ENCODE results near the gene MYL9.

The MYL9 gene

DNA sequence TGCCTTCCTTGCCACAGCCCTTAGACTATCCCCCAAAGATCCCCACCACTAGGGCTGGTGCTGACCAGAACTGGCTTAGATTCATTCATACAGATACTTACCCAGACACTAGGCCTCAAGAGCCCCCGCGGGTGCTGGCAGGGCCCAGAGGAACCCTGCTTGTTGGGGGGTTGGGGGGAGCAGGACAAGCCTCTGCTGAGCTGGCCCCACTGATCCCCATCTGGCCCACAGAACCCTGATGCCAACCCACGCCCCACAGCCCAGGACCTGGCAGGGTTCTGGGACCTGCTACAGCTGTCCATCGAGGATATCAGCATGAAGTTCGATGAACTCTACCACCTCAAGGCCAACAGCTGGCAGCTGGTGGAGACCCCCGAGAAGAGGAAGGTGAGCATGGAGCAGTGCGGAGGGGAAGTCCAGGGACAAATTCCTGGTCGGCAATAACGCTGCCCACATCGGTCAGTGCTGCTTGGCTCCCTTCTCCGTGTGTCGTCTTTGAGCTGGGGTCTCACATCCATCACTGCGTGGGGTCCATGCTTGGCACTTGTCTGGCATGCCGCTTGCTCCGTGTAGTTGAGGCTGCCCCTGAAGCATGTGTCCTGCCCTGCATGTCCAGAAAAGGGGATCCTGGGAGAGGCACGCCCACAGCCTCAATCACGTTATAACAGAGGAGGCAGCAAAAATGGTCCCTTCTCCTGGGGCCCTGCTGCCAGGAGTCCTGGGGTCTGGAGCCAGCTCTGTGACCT is 15.5 kb upstream of the MYL9 start:
- no peak for DNase-seq (ENCODE audit: low read depth in 2 of 2, low spot score in 1 of 2)

DNA sequence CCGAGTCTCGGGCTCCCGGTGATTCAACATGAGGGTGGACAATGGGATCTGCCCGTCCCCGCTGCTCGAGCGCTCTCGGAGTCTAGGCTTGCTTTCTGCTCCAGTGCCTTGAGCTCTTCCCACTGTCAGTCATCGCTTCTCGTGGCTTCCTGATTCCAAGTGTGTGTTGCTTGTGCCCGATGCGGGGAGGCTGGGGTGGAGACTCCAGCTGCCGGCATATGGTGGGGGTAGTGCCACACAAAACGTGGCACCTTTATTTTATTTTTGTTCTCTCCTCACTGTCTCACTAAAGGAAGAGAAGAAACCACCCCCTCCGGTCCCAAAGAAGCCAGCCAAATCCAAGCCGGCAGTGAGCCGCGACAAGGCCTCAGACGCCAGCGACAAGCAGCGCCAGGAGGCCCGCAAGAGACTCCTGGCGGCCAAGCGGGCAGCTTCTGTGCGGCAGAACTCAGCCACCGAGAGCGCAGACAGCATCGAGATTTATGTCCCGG is 14.8 kb upstream of the MYL9 start:
- DNase-seq (ENCODE audit: low read depth in 2 of 2, low spot score in 1 of 2): no peak

DNA sequence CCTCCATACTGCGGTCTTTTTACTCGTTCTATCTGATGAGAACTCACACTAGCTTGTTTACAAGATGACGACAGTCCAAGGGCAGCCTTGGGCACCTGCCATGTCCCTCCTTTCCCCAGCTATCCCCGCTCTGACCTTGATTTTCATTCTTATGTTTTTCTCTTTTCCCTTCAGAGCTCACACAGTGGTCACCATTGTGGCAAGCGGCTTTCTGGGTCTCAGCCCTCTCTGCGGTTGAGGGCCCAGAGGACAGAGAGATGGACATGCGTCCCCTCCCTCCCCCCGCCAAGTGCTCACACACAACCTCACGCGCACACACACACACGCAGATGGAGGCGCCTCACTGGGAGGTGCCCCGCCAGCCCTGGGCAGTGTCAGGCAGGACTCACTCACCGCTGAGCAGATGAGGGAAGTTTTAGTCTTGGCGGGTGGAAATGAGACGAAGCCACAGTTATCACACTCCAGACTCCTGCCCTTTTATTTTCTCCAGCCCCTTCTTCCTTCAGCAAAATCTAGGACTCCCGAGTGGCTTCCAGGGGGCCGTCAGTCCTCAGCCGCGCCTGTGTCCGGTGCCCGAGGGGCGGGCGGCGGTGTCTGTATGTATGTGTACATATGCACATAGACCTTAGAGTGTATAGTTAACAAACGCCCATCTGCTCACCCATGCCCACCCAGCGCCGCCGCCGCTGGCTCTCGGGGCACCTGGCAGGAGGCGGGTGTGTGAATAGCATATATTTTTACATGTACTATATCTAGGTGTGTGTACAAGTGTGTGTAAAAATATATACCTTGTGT is 13.8 kb upstream of the MYL9 start:
- no peak for DNase-seq (ENCODE audit: low read depth in 2 of 2, low spot score in 1 of 2)

DNA sequence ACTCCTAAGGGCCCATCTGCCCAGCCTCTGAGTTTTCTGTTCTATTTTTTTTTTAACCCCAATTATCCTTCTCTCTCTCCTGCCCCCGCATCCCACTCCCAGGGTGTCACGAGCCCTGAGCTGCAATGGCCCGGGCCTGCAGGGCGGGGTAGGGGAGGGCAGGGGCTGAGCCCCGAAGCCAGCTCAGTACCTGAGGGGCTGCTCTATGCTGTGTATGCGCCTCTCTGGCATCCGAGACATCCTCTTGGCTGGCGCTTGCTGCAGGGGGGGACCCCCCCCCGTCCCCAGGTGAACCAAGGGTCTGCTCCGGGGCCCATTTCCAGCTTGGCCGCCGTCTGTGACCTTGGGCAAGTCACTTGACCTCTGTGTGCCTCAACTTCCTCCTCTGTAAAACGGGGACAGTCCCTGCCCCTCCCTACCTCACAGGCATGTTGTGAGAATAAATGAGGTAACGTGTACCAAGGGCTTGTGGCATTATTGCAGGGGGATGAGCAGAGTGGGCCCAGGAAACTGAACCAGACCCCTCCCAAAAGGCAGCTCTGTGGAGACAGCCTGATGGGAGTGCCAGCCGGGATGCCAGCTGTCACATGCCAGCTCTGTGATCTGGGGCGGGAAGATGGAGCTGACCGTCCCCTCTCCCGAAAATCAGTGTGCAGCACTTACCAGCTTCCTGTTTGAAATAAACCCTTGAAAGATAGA is 13.0 kb upstream of the MYL9 start:
- DNase-seq (ENCODE audit: low read depth in 2 of 2, low spot score in 1 of 2): no peak

DNA sequence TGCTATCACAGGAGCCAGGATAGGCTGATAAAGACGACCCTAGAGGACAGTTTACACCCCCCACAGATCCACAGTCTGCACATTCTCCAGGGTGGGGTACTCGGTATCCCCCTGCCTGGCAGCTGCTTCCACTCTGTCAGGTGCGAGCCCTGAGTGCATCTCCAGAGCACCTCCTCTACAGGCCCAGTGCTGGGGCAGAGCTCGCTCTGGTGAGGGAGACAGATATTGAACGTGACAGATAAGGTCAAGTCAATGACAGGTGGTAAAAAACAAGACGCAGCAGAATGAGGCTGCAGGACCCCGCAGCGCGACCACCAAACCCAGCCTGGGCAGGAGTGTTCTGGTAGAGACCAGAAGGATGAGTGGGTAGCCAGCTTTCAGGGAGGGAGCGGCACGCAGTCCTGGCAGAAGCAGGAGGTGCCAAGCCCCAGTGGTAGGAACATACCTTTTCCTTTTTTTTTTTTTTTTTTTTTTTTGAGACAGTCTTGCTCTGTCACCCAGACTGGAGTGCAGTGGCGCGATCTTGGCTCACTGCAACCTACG is 12.4 kb upstream of the MYL9 start:
- no peak for DNase-seq (ENCODE audit: low read depth in 2 of 2, low spot score in 1 of 2)

DNA sequence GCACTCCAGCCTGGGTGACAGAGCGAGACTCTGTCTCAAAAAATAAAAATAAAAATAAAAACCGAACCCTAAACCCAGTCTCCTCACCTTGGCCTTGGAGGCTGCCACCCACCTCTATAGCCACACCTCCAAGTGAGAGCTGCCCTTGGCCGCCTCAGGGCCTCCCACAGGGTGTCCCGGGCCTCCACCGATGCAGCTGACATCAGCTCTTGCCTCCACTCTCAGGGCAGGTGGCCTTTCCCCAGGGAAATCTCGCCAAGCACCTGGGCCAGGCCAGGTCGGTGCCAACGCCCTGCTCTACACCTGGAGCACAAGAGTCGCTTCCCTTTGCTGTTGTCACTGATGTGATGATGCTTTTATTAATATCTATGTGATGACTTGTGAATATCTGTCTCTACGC is 8.9 kb upstream of the MYL9 start:
- DNase-seq (ENCODE audit: low read depth in 2 of 2, low spot score in 1 of 2): no peak

DNA sequence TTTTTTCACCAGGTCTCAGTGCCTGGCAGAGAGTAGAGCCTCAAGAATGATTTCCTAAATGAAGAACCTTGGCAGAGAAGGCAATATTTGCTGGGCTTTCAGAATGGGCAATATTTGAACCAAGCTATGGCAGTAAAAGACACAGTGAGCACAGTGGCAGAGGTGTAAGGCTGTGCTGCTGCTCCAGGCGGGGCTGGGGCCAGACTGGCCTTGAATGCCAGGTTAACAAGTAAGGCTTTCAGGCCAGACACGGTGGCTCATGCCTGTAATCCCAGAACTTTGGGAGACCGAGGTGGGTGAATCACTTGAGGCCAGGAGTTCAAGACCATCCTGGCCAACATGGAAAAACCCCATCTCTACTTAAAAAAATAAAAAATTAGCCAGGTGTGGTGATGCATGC is 8.5 kb upstream of the MYL9 start:
- no peak for DNase-seq (ENCODE audit: low read depth in 2 of 2, low spot score in 1 of 2)

DNA sequence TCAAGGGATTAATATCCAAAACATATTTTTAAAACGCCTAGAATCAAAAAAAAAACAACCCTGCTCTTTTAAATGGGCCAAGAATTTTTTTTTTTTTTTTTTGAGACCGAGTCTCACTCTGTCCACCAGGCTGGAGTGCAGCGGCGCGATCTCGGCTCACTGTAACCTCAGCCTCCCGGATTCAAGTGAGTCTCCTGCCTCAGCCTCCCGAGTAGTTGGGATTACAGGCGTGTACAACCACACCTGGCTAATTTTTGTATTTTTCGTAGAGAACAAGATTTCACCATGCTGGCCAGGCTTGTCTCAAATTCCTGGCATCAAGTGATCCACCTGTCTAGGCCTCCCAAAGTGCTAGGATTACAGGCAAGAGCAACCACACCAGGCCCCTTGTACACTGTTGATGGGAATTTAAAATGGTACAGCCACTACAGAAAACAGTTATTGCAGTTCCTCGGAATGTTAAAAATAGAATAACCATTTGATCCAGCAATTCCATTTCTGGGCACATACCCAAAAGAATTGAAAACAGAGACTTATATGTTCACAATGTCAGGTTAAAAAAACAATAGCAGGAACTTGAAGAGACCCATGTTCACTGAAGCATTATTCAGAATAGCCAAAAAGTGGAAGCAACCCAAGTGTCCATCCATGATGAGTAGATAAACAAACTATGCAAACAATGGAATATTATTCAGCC is 3.1 kb upstream of the MYL9 start:
- DNase-seq (ENCODE audit: low read depth in 2 of 2, low spot score in 1 of 2): no peak

DNA sequence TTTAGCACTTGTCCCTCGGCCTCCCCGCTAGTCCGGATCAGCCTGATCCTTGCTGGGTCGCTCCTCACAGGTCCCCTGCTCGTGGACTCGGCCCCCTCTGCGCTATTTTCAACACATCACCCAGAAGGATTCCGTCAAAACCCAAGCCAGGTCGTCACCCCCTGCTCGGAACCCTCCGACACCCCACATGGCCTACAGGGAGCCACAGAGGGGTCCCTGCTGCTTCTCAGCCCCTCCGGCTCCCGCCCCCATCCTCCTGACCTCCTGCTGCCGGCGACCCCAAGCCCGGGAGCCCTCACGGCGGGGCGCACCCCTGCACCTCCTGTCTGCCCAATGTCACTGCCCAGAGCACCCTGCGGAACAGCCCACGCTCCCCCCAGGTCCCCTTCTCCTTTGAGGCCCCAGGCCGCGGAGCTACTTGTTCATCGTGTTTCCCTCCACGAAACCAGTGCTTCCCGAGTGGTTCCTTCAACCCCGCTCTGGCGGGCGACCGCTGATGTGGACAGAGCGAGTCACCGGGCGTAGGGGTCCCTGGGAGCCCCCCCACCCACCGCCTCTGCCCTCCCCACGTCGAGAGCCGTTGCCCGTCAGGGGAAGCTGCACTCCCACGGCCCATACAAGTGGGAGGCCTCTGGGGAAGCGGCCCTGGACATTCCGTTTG is 638 bp upstream of the MYL9 start:
- no peak for DNase-seq (ENCODE audit: low read depth in 2 of 2, low spot score in 1 of 2)

DNA sequence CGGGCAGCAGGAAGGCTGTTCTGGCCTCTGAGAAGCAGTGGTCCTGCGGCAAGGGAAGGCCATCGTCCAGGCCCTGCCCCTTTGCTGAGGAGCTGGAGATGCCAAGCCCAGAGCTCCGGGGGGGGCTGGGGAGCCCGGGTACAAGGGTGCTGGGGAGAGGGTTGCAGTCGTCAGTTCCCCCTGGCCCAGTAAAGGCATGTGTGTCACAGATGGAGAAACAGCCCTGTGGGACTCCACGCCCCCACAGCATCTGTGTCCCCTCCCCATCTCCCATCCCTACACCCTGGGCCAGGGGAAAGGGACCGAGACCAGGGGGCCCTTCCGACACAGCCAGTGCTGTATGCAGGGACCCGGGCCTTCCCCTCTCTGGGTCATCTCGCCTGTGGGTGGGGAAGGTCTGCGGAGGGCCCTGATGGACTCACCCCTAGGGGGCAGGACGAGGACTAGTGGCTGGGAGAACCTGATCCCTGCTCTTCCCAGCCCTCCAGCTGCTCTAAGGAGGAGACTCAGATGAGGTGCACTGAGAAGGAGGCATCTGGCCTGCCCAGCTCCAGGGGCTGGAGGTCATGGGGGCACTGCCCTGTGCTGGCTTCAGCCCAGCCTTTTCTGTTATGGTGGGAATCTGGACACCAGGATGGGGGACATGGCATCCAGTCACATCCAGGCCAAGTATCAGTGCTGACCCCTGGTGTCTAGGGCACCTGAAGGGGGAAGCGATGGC is 609 bp downstream of the MYL9 start:
- DNase-seq (ENCODE audit: low read depth in 2 of 2, low spot score in 1 of 2): no peak

DNA sequence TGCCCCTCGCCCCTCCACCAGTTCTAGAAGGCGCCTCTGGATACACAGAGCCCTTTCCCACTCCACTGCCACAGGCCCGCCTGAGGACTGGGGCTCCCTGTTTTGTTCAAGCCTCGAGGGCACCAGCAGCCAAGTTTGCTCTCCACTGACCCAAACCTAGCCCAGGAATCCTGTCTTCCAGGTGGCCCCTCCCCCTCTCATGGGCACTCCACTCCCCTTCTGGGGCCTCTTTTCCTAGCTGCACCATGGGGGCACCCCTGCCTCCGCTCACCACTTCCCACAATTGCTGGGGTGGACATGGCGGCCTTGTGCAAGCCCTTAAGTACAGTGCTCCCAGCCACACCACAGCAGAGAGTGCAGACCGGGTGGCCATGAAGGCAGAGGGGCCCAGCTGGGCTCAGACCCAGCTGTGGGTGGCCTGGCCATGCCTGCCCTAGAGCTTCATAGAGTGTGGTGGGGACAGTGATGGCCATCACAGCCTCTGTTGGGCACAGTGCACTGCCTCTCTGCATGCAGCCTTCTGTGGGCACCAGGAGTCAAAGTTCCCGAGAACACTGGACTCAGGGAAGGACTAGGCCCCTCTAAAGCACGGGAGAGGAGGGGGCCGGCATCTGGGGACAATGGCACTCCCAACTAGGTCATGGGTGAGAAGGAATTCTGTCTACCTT is 1.3 kb downstream of the MYL9 start:
- no peak for DNase-seq (ENCODE audit: low read depth in 2 of 2, low spot score in 1 of 2)

DNA sequence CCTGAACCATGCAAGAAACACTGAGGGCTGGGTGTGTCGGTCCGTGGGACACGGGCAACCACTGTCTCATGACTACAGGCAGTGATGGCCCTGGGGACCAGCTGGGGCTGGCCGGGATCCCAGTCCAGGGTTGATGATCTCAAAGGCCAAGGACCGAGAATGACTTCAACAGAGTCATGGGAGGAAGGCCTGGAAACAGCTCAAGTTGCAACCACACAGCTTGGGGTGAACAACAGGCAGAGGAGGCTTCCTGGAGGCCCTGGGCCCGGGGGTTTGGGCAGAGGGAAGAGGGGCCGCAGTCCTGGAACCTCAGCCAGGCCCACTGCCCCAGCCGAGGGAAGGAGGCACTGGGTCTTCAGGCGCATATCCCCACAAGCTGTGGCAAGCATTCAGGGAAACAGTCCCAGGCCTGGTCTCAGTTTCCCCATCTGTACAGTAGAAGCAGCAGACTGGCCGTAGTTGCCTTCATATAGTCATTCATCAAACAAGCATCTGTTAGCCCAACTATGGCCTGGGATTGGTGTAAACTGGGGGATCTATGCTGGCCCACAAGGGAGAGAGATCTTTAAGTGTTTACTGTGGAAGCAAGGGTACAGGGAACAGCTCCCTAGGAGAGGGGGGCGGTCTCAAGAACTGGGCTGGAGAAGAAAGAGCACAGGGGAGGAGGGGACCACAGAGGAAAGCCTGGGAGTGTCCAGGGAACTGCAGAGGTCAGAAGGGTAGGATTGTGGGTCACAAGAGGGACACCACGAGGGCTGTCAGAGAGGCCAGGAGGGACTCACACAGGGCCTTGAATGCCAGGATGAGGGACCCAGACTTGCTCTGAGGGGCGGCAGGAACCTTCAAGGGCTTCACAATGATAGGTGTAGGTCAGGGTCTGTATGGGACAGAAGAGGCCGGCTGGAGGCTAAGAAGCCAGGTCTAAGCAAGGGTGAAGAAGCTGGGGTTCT is 2.1 kb downstream of the MYL9 start:
- DNase-seq (ENCODE audit: low read depth in 2 of 2, low spot score in 1 of 2): no peak

DNA sequence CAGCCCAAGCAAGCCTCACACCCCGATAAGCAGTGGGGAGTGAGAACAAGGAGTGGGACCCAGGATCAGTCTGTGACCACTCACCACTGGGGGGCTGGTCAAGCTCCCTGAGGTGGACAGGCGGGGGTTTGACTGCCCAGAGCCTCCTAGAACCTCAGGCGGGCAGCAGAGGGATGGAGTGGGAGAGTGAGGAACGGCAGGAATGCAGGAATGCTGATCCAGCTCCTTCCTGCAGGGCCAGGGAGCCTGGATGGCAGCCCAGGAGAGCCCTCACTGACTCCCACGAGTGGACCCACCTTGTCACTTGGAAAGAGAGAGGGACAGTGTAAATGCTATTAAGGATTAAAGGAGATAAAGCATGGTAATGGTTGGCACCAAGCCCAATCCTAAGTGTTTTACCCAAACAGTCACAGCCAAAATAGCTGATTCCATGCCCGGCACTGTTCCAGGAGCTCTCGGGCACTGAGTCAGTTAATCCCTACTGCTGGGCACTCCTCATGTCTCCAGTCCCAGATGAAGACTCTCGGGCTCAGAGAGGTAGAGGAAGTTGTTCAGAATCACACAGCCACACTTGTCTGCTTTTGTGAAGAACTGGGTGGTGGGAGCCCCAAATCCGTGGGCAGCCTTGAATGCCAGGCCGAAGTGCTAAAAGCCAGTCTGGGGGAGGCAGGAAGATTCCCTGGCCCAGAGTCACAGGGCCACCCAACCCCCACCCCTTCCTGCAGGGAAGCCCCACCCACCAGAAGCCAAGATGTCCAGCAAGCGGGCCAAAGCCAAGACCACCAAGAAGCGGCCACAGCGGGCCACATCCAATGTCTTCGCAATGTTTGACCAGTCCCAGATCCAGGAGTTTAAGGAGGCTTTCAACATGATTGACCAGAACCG is 3.1 kb downstream of the MYL9 start:
- no peak for DNase-seq (ENCODE audit: low read depth in 2 of 2, low spot score in 1 of 2)

DNA sequence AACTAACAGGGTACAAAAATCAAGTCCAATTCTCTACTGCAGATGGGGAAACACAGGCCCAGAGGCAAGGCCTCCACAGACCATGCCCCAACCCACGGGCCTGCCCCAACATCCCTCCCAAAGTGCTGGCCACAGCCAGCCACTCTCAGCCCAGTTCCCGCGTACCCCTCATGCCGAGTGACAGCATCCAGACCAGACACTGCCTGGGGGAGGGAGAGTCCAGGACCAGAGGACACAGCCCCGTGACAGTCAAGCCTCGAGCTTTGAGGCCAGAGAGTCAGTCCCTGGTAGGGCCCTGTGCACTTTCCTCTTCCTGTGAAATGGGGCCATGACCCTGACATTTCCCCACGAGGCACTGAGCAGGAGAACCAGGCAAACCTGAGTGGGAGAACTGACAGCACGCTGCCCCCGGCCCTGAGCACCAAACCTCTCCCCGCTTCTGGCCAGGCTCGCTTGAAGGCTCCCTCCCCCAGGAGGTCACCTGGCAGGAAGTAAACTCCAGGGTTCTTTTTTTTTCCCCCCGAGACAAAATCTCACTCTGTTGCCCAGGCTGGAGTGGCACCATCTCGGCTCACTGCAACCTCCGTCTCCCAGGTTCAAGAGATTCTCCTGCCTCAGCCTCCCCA is 4.9 kb downstream of the MYL9 start:
- no peak for DNase-seq (ENCODE audit: low read depth in 2 of 2, low spot score in 1 of 2)

DNA sequence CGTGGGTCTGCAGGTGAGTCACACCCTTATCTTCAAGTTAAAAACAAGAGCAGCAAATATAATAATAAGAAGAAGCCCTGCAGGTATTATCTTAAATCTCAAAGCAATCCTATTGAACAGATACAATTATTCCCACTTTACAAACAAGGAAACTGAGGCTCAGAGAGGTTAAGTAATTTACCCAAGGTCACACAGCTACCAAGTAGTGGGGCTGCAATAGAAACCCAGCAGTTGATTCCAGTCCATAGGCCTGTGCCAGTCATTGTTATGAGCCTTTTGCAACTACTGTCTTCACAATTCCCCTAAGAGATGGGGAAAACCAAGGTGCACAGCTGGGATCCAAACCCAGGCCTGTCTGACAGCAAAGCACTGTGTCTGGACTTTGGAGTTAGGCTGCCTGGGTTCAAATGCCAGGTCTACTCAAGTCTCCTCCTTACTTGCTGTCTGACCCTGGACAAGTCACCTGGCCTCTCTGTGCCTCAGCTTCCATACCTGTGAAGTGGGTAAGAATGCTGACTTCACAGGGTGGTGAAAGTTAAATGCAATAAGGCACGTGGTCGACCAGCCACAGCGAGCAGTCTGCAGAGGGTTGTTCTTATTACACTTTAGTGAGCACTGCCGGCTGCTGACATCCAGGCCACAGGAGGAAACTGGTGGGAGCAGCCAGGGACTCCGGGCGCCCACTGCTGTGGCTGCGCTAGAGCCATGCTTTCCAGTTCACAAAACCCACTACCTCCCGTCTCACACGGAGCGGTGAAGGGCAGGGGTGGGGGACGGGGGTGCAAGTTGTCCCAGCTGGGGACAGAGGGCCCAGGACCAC is 6.1 kb downstream of the MYL9 start:
- DNase-seq (ENCODE audit: low read depth in 2 of 2, low spot score in 1 of 2): no peak

DNA sequence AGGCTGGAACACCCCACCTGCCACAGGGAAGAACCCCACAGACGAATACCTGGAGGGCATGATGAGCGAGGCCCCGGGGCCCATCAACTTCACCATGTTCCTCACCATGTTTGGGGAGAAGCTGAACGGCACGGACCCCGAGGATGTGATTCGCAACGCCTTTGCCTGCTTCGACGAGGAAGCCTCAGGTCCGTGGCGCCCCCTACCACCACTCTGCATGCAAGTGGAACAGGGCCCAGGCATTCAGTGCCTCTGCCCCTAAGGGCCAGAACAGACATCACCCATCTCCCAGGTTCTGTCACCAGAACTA is 6.6 kb downstream of the MYL9 start:
- no peak for DNase-seq (ENCODE audit: low read depth in 2 of 2, low spot score in 1 of 2)
